NCI-H1694 (cell line): ENCODE data around the gene SNX22.

Experiments used
- DNase-seq: peaks from one replicate; lab custom pipeline; 2025; lab: John Stamatoyannopoulos, UW

SNX22 gene

DNA sequence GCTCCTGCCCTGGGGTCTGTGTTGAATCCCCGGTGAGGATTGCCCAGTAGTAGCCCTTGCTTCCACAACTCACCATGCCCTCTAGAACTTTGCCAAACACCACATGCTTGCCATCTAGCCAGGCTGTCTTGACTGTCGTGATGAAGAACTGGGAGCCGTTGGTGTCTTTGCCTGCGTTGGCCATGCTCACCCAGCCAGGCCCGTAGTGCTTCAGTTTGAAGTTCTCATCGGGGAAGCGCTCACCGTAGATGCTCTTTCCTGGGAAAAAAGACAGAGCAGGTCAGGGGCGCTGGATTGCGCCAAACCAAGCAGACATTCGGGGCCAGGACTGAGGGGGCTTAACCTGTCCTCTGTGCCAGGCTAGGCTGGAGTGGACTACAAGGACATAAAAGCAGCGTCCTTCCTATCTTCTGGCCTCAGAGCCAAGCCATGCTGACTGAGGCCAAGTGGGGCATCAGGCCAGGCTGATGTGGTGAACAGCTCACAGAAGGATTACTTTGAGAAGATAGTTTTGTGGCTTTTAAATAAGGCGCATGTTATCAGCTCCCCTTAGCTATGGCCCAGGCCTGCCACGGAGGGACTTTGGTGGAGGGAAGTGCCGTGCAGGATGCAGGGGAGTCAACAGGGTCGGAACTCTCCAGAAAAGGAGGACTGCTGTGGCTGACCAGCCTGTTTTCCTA lies 5.3 kb downstream of the SNX22 start:
- no peak for DNase-seq

DNA sequence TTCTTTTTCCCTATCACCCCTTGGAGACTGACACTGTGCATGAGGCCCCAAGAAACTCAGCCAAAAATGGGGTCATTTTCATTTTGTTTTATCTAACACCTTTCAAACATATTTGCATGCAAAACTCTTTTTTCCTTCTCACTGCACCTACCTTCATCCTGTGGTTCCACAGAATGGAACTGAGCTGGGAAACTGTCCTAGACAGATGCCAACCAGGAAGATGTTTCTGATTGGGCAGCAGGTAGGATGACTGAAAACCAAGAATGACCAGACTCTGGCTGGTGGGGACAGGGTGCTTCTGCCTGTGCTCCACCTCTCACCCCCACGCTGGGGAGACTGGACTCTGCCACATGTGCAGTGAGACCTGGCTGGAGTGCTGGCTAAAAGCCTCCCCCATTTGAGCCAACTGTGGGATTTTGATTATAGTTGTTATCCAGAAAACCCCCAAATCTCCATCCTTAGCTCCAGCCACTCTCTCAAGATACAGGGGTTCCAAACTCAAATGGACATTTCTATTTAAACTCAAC lies 6.1 kb downstream of the SNX22 start:
- no peak for DNase-seq

DNA sequence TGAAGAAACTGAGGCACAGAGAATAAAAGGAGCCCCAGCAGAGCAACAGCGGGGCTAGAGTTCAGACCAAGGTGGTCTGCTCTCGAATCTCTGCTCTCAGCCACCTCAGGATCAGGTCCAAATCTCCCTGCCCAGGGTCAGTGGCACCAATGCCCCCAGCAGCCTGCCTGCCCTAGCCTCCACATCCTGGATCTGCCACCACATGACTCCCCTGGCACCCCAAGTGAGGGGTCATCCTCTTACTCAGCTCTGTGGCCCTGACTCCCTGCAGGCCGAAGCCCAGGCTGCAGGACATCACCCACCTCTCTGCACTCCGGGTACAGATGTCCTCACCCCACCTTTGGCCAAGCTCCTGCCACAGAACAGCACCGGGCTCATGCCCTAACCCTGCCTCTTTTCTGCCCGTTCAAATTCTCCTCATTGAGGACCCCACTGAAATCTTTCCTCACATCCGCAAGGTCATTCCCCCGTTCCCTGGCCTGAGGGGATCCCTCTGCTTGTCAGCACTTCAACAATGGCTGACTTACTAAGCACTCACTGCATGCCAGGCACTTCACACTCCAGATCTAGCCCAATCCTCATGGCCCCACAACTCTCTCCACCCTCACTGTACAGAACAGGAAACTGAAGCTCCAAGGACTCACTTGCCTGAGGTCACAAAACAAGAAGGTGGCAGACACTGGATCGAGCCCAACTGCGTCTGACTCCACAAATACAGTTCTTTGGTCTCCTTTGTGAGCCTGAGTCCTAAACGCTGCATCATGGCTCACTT lies 7.0 kb downstream of the SNX22 start:
- DNase-seq = no peak

DNA sequence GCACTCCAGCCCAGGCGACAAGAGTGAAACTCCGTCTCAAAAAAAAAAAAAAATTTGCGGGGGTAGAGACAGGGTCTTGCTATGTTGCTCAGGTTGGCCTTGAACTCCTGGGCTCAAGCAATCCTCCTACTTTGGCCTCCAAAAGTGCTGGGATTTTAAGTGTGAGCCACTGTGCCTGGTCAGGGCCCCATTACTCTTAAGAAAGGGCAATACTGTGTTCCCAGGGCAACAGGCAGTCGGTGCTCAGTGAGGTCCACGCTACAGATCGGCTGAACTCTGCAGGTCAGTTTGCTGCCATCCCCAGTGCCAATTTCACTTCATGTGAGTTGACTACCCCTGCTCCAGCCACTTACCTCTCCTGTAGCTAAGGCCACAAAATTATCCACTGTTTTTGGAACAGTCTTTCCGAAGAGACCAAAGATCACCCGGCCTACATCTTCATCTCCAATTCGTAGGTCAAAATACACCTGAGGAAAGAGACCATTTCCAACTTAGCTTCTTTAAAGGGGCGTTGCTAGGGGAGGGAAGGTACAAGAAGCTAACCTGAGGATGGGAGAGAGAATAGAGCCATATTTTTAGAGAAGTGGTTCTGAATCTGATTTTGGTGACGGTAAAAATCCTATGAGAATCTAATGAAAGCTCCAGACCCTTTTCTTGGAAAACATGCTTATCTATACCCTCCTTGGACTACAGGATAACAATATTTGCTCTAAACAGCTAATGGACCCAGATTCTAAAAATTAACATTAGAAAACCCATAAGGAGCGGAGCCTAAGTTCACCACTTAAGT lies 10.4 kb downstream of the SNX22 start:
- DNase-seq = no peak

DNA sequence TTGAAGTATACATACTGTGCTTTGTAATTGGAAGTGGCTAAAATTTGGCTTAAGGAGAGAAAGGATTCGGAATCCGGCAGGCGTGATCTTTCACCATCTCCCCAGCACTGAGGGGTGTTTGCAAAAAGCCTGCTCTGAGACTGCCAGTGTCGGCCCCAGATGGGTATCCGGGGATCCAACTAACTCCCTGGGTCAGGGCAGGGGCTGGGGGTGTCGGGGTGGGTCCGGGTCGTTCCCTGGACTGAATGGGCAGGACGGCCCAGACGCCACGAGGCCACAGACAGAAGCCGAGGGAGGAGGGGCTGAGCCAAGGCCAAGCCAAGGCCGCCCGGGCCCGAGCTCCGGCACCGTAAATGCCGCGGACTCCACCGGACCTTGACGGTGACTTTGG lies 10.9 kb downstream of the SNX22 start:
- DNase-seq = no peak

DNA sequence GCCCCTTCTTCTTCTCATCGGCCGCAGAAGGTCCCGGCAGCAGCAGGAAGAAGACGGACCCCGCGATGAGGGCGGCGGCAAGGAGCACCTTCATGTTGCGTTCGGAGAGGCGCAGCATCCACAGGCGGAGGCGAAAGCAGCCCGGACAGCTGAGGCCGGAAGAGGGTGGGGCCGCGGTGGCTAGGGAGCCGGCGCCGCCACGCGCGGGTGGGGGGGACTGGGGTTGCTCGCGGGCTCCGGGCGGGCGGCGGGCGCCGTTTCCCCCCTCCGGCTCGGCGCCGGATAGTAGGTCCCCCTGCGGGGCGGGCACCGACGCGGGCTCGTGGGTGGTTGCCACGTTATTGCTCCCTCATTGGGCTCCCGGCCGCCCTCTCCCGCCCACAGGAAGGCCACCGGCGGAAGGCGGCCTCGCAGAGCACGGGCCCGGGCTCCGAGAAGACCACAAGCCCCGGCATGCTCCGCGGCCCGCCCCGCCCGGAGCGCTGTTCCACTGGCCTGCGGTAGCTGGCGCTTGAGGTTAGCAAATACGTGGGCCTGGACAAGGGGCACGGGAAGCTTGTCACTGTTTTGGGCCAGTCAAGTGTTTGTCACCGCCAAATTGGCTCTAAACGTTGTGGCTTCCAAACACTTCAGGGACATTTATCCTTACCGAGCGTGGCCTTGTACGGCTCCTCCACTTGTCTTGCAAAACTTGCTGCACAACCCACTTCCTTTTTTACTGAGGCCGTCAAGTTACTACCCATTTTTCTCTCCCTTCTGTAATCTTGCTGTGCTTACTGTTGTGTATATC lies 11.5 kb downstream of the SNX22 start, which contains the start of gene PPIB:
TSS of gene PPIB (minus strand) at position 154 of the 790 bp plus-strand sequence. CDS start at position 118, 36 bp downstream.
- peak; percentile 75 for DNase-seq

DNA sequence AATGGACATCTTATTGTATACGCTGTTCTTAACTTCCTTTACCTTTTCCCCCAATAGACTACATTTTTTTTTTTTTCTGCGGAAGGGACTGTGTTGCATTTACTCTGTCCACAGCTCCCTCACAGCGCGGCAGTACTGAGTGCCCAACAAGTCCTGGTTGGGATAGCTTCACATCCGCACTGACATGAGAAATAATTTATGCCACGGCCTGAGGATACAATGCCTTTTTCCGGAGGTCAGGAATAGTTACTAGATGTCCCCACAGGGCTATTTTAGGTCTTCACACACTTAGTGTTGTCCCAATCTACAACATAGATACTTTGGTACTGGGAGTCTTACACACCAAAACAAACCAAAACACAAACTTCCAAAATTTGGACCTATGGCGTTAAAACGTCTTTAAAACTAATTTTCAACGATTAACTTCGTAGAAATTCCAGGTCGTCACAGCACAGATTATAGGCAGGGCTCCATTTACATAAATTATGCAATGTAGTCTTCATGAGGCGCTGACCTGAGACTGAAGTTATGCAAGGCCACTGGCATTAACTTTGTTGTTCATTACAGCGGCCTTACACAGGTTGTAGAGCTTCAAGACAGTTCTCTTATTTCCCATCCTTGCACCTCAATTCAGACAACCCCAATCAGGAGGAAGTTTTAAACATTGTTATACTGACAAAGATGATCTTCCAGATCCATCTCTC lies 12.3 kb downstream of the SNX22 start:
- DNase-seq = no peak

DNA sequence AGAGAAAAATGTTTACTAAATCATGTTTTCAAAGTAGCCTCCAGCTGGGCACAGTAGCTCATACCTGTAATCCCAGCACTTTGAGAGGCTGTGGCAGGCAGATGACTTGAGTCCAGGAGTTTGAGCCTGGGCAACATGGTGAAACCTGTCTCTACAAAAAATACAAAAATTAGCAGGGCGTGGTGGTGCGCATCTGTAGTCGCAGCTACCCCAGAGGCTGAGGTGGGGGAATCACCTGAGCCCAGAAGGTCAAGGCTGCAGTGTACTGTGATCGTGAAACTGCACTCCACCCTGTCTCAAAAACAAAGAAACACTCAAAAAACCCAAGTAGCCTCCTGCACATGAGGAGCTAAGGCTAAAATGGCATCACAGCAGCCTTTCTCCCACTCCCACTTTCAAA lies 12.9 kb downstream of the SNX22 start:
- DNase-seq = no peak

DNA sequence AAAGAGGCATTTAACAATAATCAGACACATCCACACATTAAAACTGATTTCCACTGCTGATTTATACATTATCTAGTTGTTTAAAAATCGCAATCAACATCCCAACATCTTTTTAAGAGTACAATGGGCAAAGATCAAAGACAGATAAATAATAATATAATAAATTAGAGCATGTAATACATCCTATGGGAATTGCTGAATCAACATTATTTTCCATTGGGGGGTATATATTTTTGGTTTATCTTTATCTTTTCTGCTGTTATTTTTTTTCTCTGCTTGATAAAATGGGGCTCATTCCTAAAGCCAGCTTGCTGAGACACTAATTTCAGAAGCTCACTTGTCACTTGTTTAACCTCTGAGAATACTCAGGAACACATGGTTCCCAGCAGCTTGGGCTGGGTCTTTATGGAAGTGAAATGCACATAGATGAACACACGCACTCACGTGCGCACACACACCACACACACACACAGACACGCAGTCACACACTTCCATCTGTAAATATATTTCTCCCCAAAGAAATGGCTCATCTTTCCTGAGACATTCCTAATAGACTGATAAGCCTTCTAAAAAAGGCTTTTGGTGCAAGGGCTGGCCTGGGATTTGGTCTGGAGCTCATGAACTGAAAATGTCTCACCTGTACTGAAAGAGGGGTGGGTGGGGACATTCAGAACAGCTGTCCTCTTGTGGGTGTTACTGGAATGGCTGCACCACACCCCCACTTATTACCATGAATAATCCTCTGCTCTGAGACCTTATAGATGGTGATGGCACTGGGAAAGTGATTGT lies 14.8 kb downstream of the SNX22 start:
- DNase-seq = no peak

DNA sequence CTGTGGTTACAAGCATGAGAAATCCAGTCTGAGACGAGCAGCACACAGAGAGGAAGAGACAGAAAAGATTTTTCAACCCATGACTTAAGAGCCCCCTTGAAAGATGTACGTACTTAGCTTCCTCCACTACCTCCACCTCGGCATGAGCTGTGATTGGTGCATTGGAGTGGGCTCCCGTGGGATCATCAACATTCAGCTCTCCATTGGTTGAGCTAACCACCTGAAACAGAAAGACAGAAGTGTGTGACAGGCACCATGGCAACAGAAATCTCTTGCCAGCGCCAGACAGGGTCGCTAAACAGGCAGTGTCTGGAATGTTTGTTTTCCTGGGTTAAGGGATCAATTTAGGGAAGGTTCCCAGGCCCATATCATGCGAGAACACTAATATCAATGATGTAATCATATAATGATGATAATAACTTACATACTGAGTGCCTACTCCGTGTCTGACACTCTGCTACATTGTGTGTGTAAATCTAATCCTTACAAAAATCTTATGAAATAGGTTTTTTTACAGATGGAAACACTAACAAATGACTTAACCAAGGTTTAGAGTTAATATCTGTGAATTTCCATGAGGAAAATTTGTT lies 28.8 kb downstream of the SNX22 start:
- DNase-seq = no peak

DNA sequence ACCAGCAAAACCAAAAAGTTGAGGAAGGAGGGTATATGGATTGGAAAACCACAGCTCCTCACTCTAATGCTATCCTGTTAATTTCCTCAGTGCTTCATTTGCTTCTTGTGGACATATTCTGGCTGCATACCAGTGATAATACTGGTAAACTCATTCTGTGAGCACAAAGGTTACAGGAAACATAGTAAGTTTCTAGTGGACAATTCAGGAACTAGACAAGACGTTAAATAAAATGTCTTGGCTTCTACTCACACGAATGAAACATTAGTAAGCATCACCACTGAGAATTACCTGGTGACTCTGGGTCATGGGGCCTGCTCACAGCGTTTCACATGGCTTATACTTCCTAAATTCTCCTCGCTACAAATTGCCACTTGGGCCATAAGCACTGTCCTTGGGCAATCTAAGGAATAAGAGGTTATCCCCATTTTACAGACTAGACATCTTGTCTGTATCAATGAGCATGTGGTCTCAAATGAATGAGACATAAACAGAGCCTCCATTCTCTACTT lies 31.4 kb downstream of the SNX22 start:
- DNase-seq = no peak

DNA sequence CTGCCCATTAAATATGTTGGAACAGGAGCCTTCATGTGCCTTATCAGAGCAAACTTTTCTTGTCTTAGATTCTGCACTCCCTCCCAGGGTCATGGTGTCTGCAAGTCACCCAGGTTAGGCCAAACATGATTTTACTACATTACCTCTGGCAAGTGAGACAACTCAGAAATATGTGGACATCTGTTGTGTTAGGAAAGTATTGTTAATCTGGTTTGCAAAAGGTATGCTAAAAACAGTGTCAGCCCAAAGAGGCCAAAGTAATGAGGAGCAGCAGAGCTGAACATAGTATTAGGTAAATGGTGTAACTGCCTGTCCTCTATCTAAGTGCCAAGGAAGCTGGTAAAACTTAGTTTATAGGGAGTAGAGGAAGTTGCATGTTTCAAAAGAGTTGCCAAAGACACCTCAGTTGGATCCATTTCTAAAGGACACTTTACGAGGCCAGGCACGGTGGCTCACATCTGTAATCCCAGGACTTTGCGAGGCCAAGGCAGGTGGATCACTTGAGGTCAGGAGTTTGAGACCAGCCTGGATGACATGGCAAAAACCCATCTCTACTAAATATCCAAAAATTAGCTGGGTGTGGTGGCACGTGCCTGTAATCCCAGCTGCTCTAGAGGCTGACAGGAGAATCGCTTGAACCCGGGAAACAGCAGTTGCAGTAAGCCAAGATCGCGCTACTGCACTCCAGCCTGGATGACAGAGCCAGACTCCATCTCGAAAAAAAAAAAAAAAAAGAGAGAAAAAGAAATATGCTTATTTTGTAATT lies 33.8 kb downstream of the SNX22 start:
- no peak for DNase-seq

DNA sequence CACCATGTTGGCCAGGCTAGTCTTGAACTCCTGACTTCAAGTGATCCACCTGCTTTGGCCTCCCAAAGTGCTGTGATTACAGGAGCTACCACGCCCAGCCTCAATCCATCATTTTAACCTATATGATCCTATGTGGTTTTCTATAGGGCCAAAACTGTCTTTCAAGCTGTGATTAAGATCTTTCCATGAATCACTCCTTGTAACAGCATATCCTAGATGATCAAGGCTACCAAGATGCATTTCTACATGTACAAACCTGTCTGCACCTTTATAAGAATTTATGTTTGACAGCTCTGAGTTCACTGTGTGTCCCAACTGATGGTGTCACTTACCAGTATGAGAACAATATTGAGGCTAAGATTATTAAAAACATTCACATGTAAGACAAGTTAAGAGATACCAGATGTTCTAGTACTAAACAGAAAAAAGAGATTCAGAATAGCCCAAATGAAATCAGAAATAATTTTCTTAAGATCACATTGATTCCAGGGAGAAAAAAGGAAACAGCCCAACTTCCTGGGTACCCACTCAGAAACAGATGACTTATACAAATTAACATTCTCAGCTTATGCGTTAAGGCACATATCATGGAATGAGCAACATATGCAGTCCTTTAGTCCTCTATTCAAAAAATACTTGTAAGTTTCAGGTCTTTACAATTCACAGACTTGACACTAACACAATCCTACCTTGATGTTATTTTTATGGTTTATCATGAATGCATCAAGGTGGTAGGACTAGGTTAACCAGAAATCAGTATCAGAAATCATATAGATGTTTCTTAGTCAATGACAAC lies 36.1 kb downstream of the SNX22 start:
- DNase-seq = no peak

DNA sequence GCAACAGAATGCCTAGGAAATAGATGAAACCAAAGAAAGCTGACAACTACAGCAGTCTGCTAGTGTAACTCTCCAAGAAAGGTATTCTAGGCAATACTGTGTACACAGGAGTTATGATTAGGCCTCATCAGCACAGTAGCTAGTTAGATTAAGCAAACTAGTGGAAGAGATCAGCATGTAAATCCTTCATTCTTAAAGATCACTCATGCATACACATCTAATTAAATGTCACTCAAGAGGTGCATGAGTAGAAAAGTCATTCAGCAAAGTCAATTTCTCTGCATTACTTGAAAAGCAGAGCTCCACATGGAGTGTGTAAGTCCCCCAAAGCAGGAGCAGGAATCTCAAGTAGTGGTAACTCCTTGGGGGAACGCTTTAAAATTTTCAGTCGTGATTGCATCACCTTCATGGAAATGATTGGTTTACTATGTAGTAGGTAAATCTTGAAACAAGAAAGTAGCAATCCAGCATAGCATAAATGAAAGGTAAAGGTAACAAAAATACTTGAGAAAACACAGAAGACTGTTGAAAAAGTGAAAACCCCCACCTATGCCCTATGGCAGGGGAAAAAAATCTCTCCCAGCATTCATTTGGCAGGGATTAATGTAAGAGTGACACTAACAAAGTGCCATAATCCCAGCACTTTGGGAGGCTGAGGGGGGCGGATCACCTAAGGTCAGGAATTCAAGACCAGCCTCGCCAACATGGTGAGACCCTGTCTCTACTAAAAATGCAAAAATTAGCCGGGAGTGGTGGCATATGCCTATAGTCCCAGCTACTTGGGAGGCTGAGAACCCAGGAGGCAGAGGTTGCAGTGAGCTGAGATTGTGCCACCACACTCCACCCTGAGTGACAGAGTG lies 40.7 kb downstream of the SNX22 start:
- no peak for DNase-seq

DNA sequence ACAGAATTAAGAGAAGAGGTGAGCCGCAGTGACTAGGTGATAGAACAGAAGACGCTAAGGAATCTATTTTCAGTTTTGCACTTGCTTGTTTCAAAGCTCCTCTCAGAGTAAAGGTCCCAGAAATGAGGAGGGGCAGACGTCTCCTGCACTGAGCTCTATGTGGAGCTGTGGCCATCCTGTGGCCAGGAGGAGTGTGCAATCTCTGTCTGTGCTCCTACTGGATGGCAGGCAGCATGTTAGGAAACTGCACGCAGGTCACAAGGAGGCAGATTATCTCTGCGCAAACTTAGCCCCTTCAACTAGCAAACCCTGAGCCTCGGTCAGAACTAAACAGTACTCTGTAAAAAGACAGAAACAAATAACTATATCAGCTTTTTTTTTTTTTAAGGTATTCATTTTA lies 42.4 kb downstream of the SNX22 start:
- no peak for DNase-seq

DNA sequence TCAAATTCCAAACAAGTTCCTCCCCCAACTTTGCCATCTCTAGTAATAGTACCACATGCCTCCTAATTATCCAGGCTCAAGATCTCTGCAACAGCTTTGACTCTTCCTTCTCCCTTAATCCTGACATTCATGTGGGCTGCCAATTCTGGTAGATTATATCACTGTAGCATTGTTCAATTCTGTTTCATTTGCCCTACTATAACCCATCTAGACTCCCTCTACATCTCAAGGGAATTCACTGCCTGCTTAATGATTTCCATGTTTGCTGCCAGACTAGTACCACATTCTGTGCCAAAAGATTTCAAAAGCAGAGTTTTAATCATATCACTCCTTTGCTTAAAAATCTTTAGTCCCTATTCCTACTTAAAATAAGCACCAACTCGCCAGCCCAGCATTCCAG lies 45.9 kb downstream of the SNX22 start:
- DNase-seq = no peak

DNA sequence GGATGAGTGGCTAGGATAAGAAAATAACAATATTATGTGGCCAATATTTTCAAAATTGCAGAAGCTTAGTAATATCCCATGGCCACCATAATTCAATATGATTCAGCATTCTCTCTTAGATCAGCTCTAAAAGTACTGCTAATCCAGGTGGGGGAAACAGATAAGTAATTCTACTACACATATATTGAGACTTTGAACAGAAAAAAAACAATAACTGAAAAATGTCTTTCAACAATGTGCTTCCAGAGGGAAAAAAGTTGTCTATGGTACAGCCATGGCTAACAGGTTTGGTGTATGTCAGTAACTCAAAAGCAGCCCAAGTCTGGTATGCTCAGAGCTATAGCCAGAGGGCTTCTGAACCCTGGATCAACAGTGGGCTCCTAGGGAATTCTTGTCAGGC lies 53.7 kb downstream of the SNX22 start:
- no peak for DNase-seq
